Measurements from ENCODE around the gene XIRP1. TPM values are rescaled to one million over a fixed set of nuclear protein-coding genes. Genes with fewer than 3 reads are reported as not detected.

Gene XIRP1
- not detected in 2 replicates for total RNA-seq
- total RNA-seq (2013): 3.9 TPM
- polyA plus RNA-seq: not detected in 2 replicates
- not detected in 2 replicates for polyA minus RNA-seq

DNA sequence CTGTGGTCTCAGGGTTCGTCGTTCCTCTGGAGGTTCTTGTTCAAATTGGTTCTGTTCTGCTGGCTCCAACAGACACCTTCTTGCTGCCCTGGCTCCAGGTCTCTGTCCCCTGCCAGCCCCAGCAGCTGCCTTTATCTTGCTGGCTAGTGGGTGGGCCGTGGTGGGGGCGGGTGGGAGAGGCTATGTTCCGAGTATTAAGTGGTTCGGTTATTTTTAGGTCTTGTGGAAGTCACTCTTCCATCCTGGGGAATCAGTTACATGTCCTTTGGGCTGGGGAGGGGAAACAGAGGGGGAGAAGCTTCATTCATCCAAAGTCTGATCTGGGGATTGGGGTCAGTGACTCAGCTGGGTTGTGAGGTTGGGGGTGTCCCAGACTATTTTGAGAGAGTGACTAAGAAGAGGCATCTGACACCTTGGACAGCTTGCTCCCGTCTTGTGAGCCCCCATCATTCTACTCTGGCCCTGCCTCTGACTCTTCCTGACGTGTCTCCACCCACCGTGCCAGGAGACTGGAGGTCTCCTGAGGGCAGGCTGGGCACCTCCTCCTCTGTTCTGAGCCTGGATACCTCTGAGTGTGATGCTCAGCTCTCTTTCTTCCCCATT is at the start of gene XIRP1:
XIRP1 (minus strand) TSS at position 106 of the 603 bp plus-strand sequence. CDS start 3,150 bp downstream, outside the sequence.
- Histone ChIP-seq H3K9me3 (ENCODE audit: control extremely low read depth in 1 of 3, control insufficient read depth in 2 of 3, insufficient read depth in 1 of 3, low read length in 2 of 3) (no peaks in the 10 kb centered on the region), H3K4me1 (ENCODE audit: control insufficient read depth in 2 of 2, insufficient read depth in 2 of 2, low read length in 2 of 2) (peaks cover 8% of the 10 kb centered on the region in 2 donors), H3K27ac (ENCODE audit: low read length in 2 of 2) (no peak within 1 kb of the TSS), H2AFZ (ENCODE audit: insufficient read depth, low read depth, low read length, poor library complexity, severe bottlenecking) (no peak within 1 kb of the TSS), H3K27me3 (replicated peaks in 1 of 4; ENCODE audit: control extremely low read depth in 1 of 4, control insufficient read depth in 3 of 4, insufficient read depth in 4 of 4, low read length in 3 of 4) (peaks cover 0 to 15% (median 5%) of the 10 kb centered on the region in 4 experiments), H3K9ac (ENCODE audit: low read length) (no peak within 1 kb of the TSS), H3K4me2 (replicated peaks; ENCODE audit: low read depth, low read length, poor library complexity, severe bottlenecking) (no peak within 1 kb of the TSS), H4K20me1 (ENCODE audit: control insufficient read depth, insufficient read depth, low read length, poor library complexity, severe bottlenecking) (no peaks in the 10 kb centered on the region), H3K36me3 (replicated peaks in 1 of 2; ENCODE audit: control extremely low read depth in 1 of 2, control insufficient read depth in 1 of 2, extremely low read depth in 1 of 2, insufficient read depth in 2 of 2, low read length in 1 of 2) (no peaks in the 10 kb centered on the region), H3K4me3 (ENCODE audit: control extremely low read depth in 1 of 5, extremely low read depth in 1 of 5, insufficient read depth in 1 of 5, low read depth in 2 of 5, low read length in 4 of 5) (no peak within 1 kb of the TSS), H3K79me2 (ENCODE audit: control insufficient read depth, insufficient read depth, low read length) (no peaks in the 10 kb centered on the region)
- peaks cover 10% of the 10 kb centered on the region for H3K4me1 Mint-ChIP-seq
- intact Hi-C loops (cut with micrococcal nuclease): no loop called here
- H3K27me3 Mint-ChIP-seq: peaks cover 12% of the 10 kb centered on the region
- no peak for ATAC-seq (ENCODE audit: low read depth)
- POLR2A ChIA-PET: interaction anchor here (1.5 kb wide), 1 partner anchor 99 kb away, joined by 7 read pairs; no protein-coding TSS in a partner anchor
- DNase-seq: no peak
- CTCF ChIA-PET: interaction anchor here (1.1 to 41.2 kb wide), 7 partner anchors 8 to 90 kb away, joined by 3 to 1573 read pairs (median 4); partner anchors contain the start of gene CX3CR1
- TF ChIP-seq CTCF (IDR thresholded peaks at IDR 0.05) (no peak), EZH2 (IDR thresholded peaks at IDR 0.05; ENCODE audit: borderline replicate concordance, insufficient read depth, low read depth, low read length, poor library complexity, severe bottlenecking) (no peak)
- peak within 1 kb of the TSS; percentile 50 for H3K27ac Mint-ChIP-seq
- WGBS (ENCODE audit: insufficient coverage): 75% methylated on average over 5 of the region's 9 CpGs
- H3K4me3 Mint-ChIP-seq: no peak within 1 kb of the TSS
- H3K9me3 Mint-ChIP-seq (ENCODE audit: insufficient read depth): no peaks in the 10 kb centered on the region

DNA sequence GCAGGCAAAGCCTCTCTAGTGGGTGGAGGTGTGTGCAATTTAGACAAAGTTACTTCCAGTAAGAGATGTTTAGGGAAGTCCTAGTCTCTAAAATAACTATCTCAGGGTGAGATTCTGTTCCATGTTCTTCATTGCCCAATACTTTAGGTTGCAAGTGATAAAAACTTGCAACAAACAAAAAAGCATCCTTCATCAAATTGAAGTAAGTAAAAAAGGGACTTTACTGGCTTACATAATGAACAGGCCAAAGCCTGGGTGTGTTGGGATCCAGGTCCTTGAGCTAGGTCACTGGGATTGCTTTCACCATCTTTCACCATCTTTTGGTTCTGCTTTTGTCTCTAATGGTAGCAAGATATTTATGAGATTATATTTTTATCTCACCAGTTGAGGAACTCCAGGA is 49.2 kb upstream of the XIRP1 start:
- ChIA-PET CTCF (interaction anchor here (0.9 to 1.6 kb wide), 3 partner anchors 16 to 52 kb away, joined by 3 to 5 read pairs (median 4); no protein-coding TSS in a partner anchor), POLR2A (no interaction called here)
- no peak for TF ChIP-seq CTCF (IDR thresholded peaks at IDR 0.05)
- TF ChIP-seq EZH2 (IDR thresholded peaks at IDR 0.05; ENCODE audit: borderline replicate concordance, insufficient read depth, low read depth, low read length, poor library complexity, severe bottlenecking): no peak

More for the DNA sequence above, 49.2 kb upstream of the XIRP1 start:
- no peaks in the 10 kb centered on the region for H3K79me2 ChIP-seq (ENCODE audit: control insufficient read depth, insufficient read depth, low read length)
- no peaks in the 10 kb centered on the region for H3K27me3 ChIP-seq (replicated peaks in 1 of 4; ENCODE audit: control extremely low read depth in 1 of 4, control insufficient read depth in 3 of 4, insufficient read depth in 4 of 4, low read length in 3 of 4)
- no peak overlapping the region for H3K27ac ChIP-seq (ENCODE audit: low read length in 2 of 2)
- H3K4me3 ChIP-seq (ENCODE audit: control extremely low read depth in 1 of 5, extremely low read depth in 1 of 5, insufficient read depth in 1 of 5, low read depth in 2 of 5, low read length in 4 of 5): no peak overlapping the region
- peaks cover 6% of the 10 kb centered on the region for H3K9me3 Mint-ChIP-seq (ENCODE audit: insufficient read depth)
- H2AFZ ChIP-seq (ENCODE audit: insufficient read depth, low read depth, low read length, poor library complexity, severe bottlenecking): no peak overlapping the region
- intact Hi-C loops (cut with micrococcal nuclease): no loop called here
- no peak overlapping the region for H3K4me3 Mint-ChIP-seq
- H3K4me1 Mint-ChIP-seq: peaks cover 4% of the 10 kb centered on the region
- ATAC-seq (ENCODE audit: low read depth) (no peak), DNase-seq (no peak)
- H3K27me3 Mint-ChIP-seq: peaks cover 7% of the 10 kb centered on the region
- H3K36me3 ChIP-seq (replicated peaks in 1 of 2; ENCODE audit: control extremely low read depth in 1 of 2, control insufficient read depth in 1 of 2, extremely low read depth in 1 of 2, insufficient read depth in 2 of 2, low read length in 1 of 2): no peaks in the 10 kb centered on the region
- peaks cover 0 to 3% of the 10 kb centered on the region in 2 donors for H3K4me1 ChIP-seq (ENCODE audit: control insufficient read depth in 2 of 2, insufficient read depth in 2 of 2, low read length in 2 of 2)
- H3K4me2 ChIP-seq (replicated peaks; ENCODE audit: low read depth, low read length, poor library complexity, severe bottlenecking): no peak overlapping the region
- no peak overlapping the region for H3K9ac ChIP-seq (ENCODE audit: low read length)
- no peaks in the 10 kb centered on the region for H4K20me1 ChIP-seq (ENCODE audit: control insufficient read depth, insufficient read depth, low read length, poor library complexity, severe bottlenecking)
- H3K9me3 ChIP-seq (ENCODE audit: control extremely low read depth in 1 of 3, control insufficient read depth in 2 of 3, insufficient read depth in 1 of 3, low read length in 2 of 3): no peaks in the 10 kb centered on the region
- no peak overlapping the region for H3K27ac Mint-ChIP-seq
